GM12878 (cell line): ENCODE measurements around the gene ZNF532. TPM values are rescaled to one million over a fixed set of nuclear protein-coding genes. Genes with fewer than 3 reads are reported as not detected.

Experiments
- ATF7 ChIP-seq: fragments of 450-650 bp; IDR thresholded peaks from 2 replicates; pipeline ENCODE4 v1.6.1; 2016; ENCODE audit warnings: low read depth, mild to moderate bottlenecking
- CREB1 ChIP-seq: IDR thresholded peaks from 2 replicates; pipeline ENCODE4 v1.6.1; 2012; ENCODE audit warnings: low read depth, mild to moderate bottlenecking, inconsistent platforms
- DPF2 ChIP-seq: fragments of 450-650 bp; IDR thresholded peaks from 2 replicates; pipeline ENCODE4 v1.6.1; 2017; ENCODE audit warnings: mild to moderate bottlenecking
- E2F8 ChIP-seq: fragments of 450-650 bp; IDR thresholded peaks from 2 replicates; pipeline ENCODE4 v1.6.1; 2018; ENCODE audit warnings: mild to moderate bottlenecking, low read depth, moderate library complexity; ENCODE audit not compliant: partially characterized antibody
- EED ChIP-seq: sonication (generic); IDR thresholded peaks from 2 replicates; pipeline ENCODE4 v1.6.1; 2016; ENCODE audit warnings: antibody characterized with exemption, low read depth
- IRF3 ChIP-seq: fragments of 450-650 bp; IDR thresholded peaks from 2 replicates; pipeline ENCODE4 v1.6.1; 2014; ENCODE audit warnings: mild to moderate bottlenecking
- JUNB ChIP-seq: IDR thresholded peaks from 2 replicates; pipeline ENCODE4 v1.6.1; 2016; ENCODE audit warnings: antibody characterized with exemption, mild to moderate bottlenecking
- MTA2 ChIP-seq: fragments of 450-650 bp; IDR thresholded peaks from 2 replicates; pipeline ENCODE4 v1.6.1; 2016; ENCODE audit warnings: low read depth, mild to moderate bottlenecking, moderate library complexity
- MYC ChIP-seq: IDR thresholded peaks from 2 replicates; pipeline ENCODE4 v1.6.1; 2011; ENCODE audit warnings: mild to moderate bottlenecking, low read length, moderate library complexity, inconsistent platforms; ENCODE audit not compliant: insufficient read depth, insufficient replicate concordance, insufficient read length, severe bottlenecking
- POLR2AphosphoS2 ChIP-seq: IDR thresholded peaks from 2 replicates; pipeline ENCODE4 v1.6.1; 2011; ENCODE audit warnings: low read depth, mild to moderate bottlenecking, low read length, improper control_type of control experiment, moderate library complexity
- POLR2AphosphoS5 ChIP-seq: IDR thresholded peaks from 2 replicates; pipeline ENCODE4 v1.6.1; 2011; ENCODE audit warnings: mild to moderate bottlenecking, low read length, inconsistent platforms
- REST ChIP-seq: IDR thresholded peaks from 2 replicates; pipeline ENCODE4 v1.6.1; 2012; ENCODE audit warnings: mild to moderate bottlenecking, low read depth, low read length
- RUNX3 ChIP-seq: IDR thresholded peaks from 2 replicates; pipeline ENCODE4 v1.6.1; 2012; ENCODE audit warnings: low read length, inconsistent platforms
- SMAD5 ChIP-seq: IDR thresholded peaks from 2 replicates; pipeline ENCODE4 v1.6.1; 2016; ENCODE audit warnings: antibody characterized with exemption, low read depth
- STAT1 ChIP-seq: fragments of 450-650 bp; conservative IDR thresholded peaks from 2 replicates; pipeline ENCODE4 v1.6.1; 2014; ENCODE audit warnings: antibody characterized with exemption, mild to moderate bottlenecking
- TARDBP ChIP-seq: IDR thresholded peaks from 2 replicates; pipeline ENCODE4 v1.6.1; 2016; ENCODE audit warnings: borderline replicate concordance
- ZNF207 ChIP-seq: fragments of 450-650 bp; IDR thresholded peaks from 2 replicates; pipeline ENCODE4 v1.6.1; 2014; ENCODE audit warnings: antibody characterized with exemption, mild to moderate bottlenecking, borderline replicate concordance
- ZNF217 ChIP-seq: fragments of 450-650 bp; IDR thresholded peaks from 2 replicates; pipeline ENCODE4 v1.6.1; 2017; ENCODE audit warnings: antibody characterized with exemption, mild to moderate bottlenecking
- polyA plus RNA-seq, 11 experiments: library from polyadenylated mRNA; depleted of rRNA in 4 of 11; unstranded in 6 of 11; stranded (reverse) in 5 of 11; fragments of >200 nt; fragmentation: Nextera tagmentation in 4 of 11; fragmentation: Illumina TruSeq in 1 of 11; extraction: Ambion mirVana in 4 of 11; extraction: Trizol in 1 of 11; gene quantifications; 1 replicate in 1 of 11; 2 replicates in 10 of 11; pipeline versions ENCODE4 v1.2.1 to v1.2.3, GENCODE V29; 2011 to 2016; ENCODE audit warnings: inconsistent platforms in 2 of 11, missing spikeins in 2 of 11, low read depth in 1 of 11
- total RNA-seq, 4 experiments: library from RNA; depleted of rRNA in 3 of 4; stranded (reverse); fragments of >200 nt in 3 of 4; fragmentation: Illumina TruSeq in 1 of 4; extraction: Trizol in 1 of 4; gene quantifications; 2 replicates each; pipeline versions ENCODE4 v1.2.1 to v1.2.3, GENCODE V29; 2013 to 2021
- TF ChIP-seq, protein P1 (sequence below): fragments of 450-650 bp; conservative IDR thresholded peaks from 2 replicates; pipeline ENCODE4 v1.6.1; 2017; ENCODE audit warnings: mild to moderate bottlenecking, moderate library complexity
- TF ChIP-seq, protein P2 (sequence below): fragments of 450-650 bp; formaldehyde crosslinking; IDR thresholded peaks from 2 replicates; pipeline ENCODE4 v1.5.0; 2022; ENCODE audit warnings: mild to moderate bottlenecking, missing genetic modification characterization

The ZNF532 gene
- total and polyA plus RNA-seq, 10 of the 15 experiments (the other 5 are each of a cell fraction or from before 2014, with no cell fraction given) = 0.44 to 3.4 (median 1.4) TPM

DNA sequence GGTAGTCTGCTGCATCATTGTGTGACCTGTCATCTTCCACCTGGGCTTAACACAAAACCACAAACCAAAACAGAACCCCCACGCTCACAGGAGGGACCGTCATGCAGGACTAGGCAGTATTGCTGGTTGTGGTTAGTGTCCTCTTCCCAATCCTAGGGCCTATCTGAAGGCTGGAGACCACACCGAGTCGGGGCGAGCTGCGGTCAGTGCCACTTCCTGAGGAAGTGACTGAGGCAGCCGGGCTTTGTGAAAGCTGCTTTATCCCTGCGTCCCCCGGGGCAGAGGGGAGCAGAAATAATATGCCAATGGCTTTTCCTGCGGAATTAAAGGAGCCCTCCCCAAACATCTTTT, 22.9 kb downstream of the ZNF532 start (continued):
- TF ChIP-seq POLR2AphosphoS2 (no peak), POLR2AphosphoS5 (no peak), EED (peak; percentile 86), DPF2 (peak; percentile 54), ATF7 (no peak), STAT1 (no peak), SMAD5 (no peak), ZNF217 (no peak), JUNB (no peak), E2F8 (no peak), MTA2 (no peak; the same call in none of the 2 replicates), ZNF207 (no peak), TARDBP (no peak), REST (no peak), CREB1 (no peak), IRF3 (no peak), MYC (no peak), RUNX3 (peak; percentile 93)
- TF ChIP-seq, protein P1, sequence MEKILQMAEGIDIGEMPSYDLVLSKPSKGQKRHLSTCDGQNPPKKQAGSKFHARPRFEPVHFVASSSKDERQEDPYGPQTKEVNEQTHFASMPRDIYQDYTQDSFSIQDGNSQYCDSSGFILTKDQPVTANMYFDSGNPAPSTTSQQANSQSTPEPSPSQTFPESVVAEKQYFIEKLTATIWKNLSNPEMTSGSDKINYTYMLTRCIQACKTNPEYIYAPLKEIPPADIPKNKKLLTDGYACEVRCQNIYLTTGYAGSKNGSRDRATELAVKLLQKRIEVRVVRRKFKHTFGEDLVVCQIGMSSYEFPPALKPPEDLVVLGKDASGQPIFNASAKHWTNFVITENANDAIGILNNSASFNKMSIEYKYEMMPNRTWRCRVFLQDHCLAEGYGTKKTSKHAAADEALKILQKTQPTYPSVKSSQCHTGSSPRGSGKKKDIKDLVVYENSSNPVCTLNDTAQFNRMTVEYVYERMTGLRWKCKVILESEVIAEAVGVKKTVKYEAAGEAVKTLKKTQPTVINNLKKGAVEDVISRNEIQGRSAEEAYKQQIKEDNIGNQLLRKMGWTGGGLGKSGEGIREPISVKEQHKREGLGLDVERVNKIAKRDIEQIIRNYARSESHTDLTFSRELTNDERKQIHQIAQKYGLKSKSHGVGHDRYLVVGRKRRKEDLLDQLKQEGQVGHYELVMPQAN = no peak
- TF ChIP-seq, protein P2, sequence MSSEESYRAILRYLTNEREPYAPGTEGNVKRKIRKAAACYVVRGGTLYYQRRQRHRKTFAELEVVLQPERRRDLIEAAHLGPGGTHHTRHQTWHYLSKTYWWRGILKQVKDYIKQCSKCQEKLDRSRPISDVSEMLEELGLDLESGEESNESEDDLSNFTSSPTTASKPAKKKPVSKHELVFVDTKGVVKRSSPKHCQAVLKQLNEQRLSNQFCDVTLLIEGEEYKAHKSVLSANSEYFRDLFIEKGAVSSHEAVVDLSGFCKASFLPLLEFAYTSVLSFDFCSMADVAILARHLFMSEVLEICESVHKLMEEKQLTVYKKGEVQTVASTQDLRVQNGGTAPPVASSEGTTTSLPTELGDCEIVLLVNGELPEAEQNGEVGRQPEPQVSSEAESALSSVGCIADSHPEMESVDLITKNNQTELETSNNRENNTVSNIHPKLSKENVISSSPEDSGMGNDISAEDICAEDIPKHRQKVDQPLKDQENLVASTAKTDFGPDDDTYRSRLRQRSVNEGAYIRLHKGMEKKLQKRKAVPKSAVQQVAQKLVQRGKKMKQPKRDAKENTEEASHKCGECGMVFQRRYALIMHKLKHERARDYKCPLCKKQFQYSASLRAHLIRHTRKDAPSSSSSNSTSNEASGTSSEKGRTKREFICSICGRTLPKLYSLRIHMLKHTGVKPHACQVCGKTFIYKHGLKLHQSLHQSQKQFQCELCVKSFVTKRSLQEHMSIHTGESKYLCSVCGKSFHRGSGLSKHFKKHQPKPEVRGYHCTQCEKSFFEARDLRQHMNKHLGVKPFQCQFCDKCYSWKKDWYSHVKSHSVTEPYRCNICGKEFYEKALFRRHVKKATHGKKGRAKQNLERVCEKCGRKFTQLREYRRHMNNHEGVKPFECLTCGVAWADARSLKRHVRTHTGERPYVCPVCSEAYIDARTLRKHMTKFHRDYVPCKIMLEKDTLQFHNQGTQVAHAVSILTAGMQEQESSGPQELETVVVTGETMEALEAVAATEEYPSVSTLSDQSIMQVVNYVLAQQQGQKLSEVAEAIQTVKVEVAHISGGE (CRISPR knock-in tag) = no peak
